IPS-18a (cell line): ENCODE measurements around the gene CSRP1.
"Not testable (repeated sequence)": the region's sequence is repeated elsewhere in the genome, so short reads cannot be mapped to it uniquely, and the experiment has no call there.

ENCODE experiments used
- H3K27ac ChIP-seq: one replicate; pipeline ENCODE4 v1.5.1; 2013; ENCODE audit warnings: low read length
- H3K27me3 ChIP-seq: one replicate; pipeline ENCODE4 v1.6.1; 2013; ENCODE audit warnings: mild to moderate bottlenecking, low read length; ENCODE audit not compliant: control insufficient read depth, insufficient read depth
- H3K36me3 ChIP-seq: one replicate; pipeline ENCODE4 v1.6.1; 2013; ENCODE audit warnings: low read depth, low read length; ENCODE audit not compliant: control insufficient read depth
- H3K4me1 ChIP-seq: one replicate; pipeline ENCODE4 v1.6.1; 2013; ENCODE audit warnings: low read depth, low read length; ENCODE audit not compliant: control insufficient read depth
- H3K4me3 ChIP-seq: one replicate; pipeline ENCODE4 v1.5.1; 2013; ENCODE audit warnings: low read length
- H3K9ac ChIP-seq: one replicate; pipeline ENCODE4 v1.6.1; 2013; ENCODE audit warnings: mild to moderate bottlenecking, low read length, moderate library complexity
- H3K9me3 ChIP-seq: one replicate; pipeline ENCODE4 v1.6.1; 2013; ENCODE audit warnings: low read depth, low read length; ENCODE audit not compliant: control insufficient read depth

The CSRP1 gene

GRCh38 chr1:201506557-201507359, at the start of gene CSRP1:
Gene CSRP1, minus strand, starts transcription at chr1:201507123. Its CDS starts 10,820 bp downstream, at chr1:201496303.
- H3K27me3 ChIP-seq = no peaks in the 10 kb centered on the region
- H3K36me3 ChIP-seq = no peaks in the 10 kb centered on the region
- H3K4me3 ChIP-seq = no peak within 1 kb of the TSS
- peaks cover 17% of the 10 kb centered on the region for H3K4me1 ChIP-seq
- no peak within 1 kb of the TSS for H3K9ac ChIP-seq
- H3K27ac ChIP-seq = no peak within 1 kb of the TSS
- no peaks in the 10 kb centered on the region for H3K9me3 ChIP-seq

- Histone ChIP-seq H3K4me3 (no peak overlapping the region), H3K27ac (no peak overlapping the region), H3K4me1 (peaks cover 4% of the 10 kb centered on the region)
Observed at GRCh38 chr1:201555593-201555945, 48.6 kb upstream of the CSRP1 start.

DNA sequence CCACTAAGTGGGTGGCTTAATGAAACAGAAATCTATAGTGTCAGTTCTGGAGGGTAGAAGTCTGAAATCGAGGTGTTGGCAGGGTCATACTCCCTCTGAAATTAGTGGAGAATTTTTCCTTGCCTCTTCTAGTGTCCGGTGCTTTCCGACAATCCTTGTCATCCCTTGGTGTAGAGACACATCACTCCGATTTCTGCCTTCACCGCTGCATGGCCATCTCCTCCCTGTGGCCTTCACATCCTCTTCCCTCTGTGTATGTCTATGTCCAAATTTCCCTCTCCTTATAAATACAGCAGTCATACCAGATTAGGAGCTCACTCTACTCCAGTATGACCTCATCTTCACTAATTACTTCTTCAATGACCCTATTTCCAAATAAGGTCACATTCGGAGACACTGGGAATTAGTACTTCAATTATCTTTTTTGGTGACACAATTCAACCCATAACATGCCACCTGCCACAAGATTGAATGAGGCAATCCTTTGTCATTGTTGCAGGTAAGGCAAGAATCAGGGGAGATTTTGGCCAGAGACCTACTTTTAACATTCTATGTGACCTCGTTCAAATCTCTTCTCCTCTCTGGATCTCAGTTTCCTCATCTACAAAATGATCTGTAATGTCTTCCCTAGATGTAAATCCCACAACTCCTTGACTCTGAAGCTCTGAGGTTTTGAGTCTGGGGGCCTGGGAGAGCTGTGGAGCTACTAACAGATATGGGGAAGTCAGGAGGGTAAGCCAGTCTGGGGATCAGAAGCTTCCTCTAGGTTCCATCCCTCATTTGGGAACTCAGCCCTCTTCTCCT, 48.1 kb upstream of the CSRP1 start:
- Histone ChIP-seq H3K4me1 (peaks cover 4% of the 10 kb centered on the region), H3K9me3 (no peaks in the 10 kb centered on the region), H3K27ac (no peak overlapping the region), H3K9ac (no peak overlapping the region), H3K36me3 (no peaks in the 10 kb centered on the region), H3K4me3 (no peak overlapping the region), H3K27me3 (peaks cover 2% of the 10 kb centered on the region)

More at GRCh38 chr1:201555593-201555945, 48.6 kb upstream of the CSRP1 start:
- Histone ChIP-seq H3K9ac (no peak overlapping the region), H3K27me3 (peaks cover 5% of the 10 kb centered on the region), H3K36me3 (no peaks in the 10 kb centered on the region), H3K9me3 (no peaks in the 10 kb centered on the region)

- H3K9me3 ChIP-seq = no peaks in the 10 kb centered on the region
- peaks cover 4% of the 10 kb centered on the region for H3K4me1 ChIP-seq
- no peaks in the 10 kb centered on the region for H3K36me3 ChIP-seq
- no peaks in the 10 kb centered on the region for H3K27me3 ChIP-seq
- H3K4me3 ChIP-seq = no peak overlapping the region
- H3K27ac ChIP-seq = no peak overlapping the region
- H3K9ac ChIP-seq = no peak overlapping the region
Observed at GRCh38 chr1:201554190-201554600, 47.3 kb upstream of the CSRP1 start.

GRCh38 chr1:201553496-201554189, 46.7 kb upstream of the CSRP1 start:
- no peaks in the 10 kb centered on the region for H3K27me3 ChIP-seq
- H3K27ac ChIP-seq = no peak overlapping the region
- no peaks in the 10 kb centered on the region for H3K9me3 ChIP-seq
- no peak overlapping the region for H3K4me3 ChIP-seq
- no peaks in the 10 kb centered on the region for H3K36me3 ChIP-seq
- no peak overlapping the region for H3K9ac ChIP-seq
- H3K4me1 ChIP-seq = peaks cover 4% of the 10 kb centered on the region

DNA sequence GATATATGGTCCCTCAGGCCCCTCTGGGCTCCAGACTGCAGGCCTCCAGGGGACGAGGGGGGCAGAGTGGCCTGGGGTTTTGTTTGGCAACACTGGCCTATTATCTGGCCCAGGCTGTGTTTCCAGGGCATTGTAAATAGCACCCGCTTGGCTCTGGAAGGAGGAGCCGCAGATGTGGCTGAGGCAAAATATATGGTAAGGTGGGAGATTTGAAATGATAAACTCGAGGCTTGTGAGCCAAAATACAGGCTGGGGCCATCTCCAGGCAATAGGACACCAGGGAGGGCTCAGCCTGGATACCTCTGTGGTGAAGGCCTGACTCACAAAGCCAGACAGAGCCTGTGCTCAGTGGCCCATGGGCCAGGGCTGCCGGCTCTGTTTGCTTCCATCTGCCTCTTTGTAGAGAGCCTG, 46.0 kb upstream of the CSRP1 start:
- no peaks in the 10 kb centered on the region for H3K36me3 ChIP-seq
- no peak overlapping the region for H3K9ac ChIP-seq
- H3K9me3 ChIP-seq = no peaks in the 10 kb centered on the region
- H3K4me3 ChIP-seq = no peak overlapping the region
- no peaks in the 10 kb centered on the region for H3K27me3 ChIP-seq
- peaks cover 4% of the 10 kb centered on the region for H3K4me1 ChIP-seq
- no peak overlapping the region for H3K27ac ChIP-seq

- Histone ChIP-seq H3K9ac (no peak overlapping the region), H3K4me1 (peaks cover 3% of the 10 kb centered on the region), H3K27me3 (no peaks in the 10 kb centered on the region), H3K4me3 (no peak overlapping the region), H3K9me3 (no peaks in the 10 kb centered on the region), H3K36me3 (no peaks in the 10 kb centered on the region), H3K27ac (no peak overlapping the region)
Observed at GRCh38 chr1:201551877-201552731, 45.2 kb upstream of the CSRP1 start.

GRCh38 chr1:201551096-201551495, 44.2 kb upstream of the CSRP1 start:
- Histone ChIP-seq H3K9ac (no peak overlapping the region), H3K4me3 (no peak overlapping the region), H3K27me3 (no peaks in the 10 kb centered on the region), H3K36me3 (no peaks in the 10 kb centered on the region), H3K4me1 (no peaks in the 10 kb centered on the region), H3K9me3 (no peaks in the 10 kb centered on the region), H3K27ac (no peak overlapping the region)

DNA sequence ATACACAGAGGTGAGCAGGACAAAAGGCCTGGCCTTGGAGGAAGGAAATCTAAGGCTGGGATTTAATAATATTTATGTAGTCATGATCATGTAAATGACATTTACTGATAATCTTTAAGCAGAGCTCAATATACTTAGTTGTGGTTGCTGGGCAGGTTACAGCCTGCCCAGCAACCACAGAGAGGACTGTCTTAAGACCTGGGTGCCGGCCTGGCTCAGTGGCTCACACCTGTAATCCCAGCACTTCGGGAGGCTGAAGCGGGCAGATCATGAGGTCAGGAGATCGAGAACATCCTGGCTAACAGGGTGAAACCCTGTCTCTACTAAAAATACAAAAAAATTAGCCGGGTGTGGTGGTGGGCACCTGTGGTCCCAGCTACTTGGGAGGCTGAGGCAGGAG, 42.6 kb upstream of the CSRP1 start:
- H3K27me3 ChIP-seq, H3K9ac ChIP-seq, H3K36me3 ChIP-seq, H3K4me1 ChIP-seq, H3K9me3 ChIP-seq, H3K4me3 ChIP-seq, H3K27ac ChIP-seq: not testable (repeated sequence)

DNA sequence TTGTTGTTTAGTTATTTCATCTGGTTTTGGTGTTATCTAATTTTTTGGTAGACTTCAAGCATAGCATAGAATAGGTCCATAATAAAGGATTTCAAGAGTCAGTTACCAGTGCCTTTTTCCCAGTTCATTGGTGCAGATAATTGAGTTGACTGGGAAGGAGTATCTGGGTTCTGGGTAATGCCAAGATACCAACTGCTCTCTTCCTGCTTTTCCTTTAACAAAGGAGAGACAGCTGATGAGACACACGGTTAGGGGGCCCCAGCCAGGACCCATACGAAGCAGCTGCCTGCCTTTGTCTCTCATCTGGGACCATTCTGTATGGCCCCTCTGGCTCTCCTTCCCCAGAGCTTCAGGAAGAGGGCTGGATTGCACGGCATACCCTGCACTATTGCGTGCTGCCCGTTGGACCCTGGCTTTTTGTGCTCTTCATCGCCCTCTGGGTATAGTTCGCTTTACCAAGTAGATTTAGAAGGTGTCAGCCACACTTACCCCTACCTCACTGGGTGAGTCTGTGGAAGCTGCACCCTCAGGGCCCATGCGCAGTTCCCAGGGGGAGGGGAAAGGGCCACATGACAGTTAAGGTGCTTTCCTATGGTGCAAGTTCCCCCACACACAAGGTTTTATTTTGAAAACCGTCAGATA, 39.0 kb upstream of the CSRP1 start:
- H3K4me1 ChIP-seq = peaks cover 3% of the 10 kb centered on the region
- H3K27ac ChIP-seq = no peak overlapping the region
- no peak overlapping the region for H3K9ac ChIP-seq

More for the DNA sequence above, 39.0 kb upstream of the CSRP1 start:
- H3K36me3 ChIP-seq = no peaks in the 10 kb centered on the region
- H3K4me3 ChIP-seq = no peak overlapping the region
- H3K9me3 ChIP-seq = no peaks in the 10 kb centered on the region
- peaks cover 17% of the 10 kb centered on the region for H3K27me3 ChIP-seq
